Glutamatergic neuron (in vitro differentiated cells): ENCODE results near the gene BIRC6. TPM values are rescaled to one million over a fixed set of nuclear protein-coding genes. Genes with fewer than 3 reads are reported as not detected.
"Not testable (repeated sequence)": the region's sequence is repeated elsewhere in the genome, so short reads cannot be mapped to it uniquely, and the experiment has no call there.

Source experiments
- DNase-seq: peaks from one replicate; pipeline ENCODE4 v3.0.0; 2022
- H3K27ac Mint-ChIP-seq: one replicate; pipeline ENCODE4 v1.8.0; 2020; ENCODE audit warnings: mild to moderate bottlenecking, mixed read lengths, inconsistent platforms; ENCODE audit not compliant: unreplicated experiment
- H3K27me3 Mint-ChIP-seq: one replicate; pipeline ENCODE4 v1.8.0; 2020; ENCODE audit warnings: mild to moderate bottlenecking, moderate library complexity, mixed read lengths, inconsistent platforms; ENCODE audit not compliant: unreplicated experiment
- H3K36me3 Mint-ChIP-seq: one replicate; pipeline ENCODE4 v1.8.0; 2020; ENCODE audit warnings: mild to moderate bottlenecking, mixed read lengths, inconsistent platforms; ENCODE audit not compliant: unreplicated experiment
- H3K4me1 Mint-ChIP-seq: one replicate; pipeline ENCODE4 v1.8.0; 2020; ENCODE audit warnings: mild to moderate bottlenecking, low read depth, mixed read lengths, inconsistent platforms; ENCODE audit not compliant: unreplicated experiment
- H3K4me3 Mint-ChIP-seq: one replicate; pipeline ENCODE4 v1.8.0; 2020; ENCODE audit warnings: mild to moderate bottlenecking, mixed read lengths, inconsistent platforms; ENCODE audit not compliant: unreplicated experiment
- H3K9me3 Mint-ChIP-seq: one replicate; pipeline ENCODE4 v1.8.0; 2020; ENCODE audit warnings: mild to moderate bottlenecking, moderate library complexity, mixed read lengths, inconsistent platforms; ENCODE audit not compliant: unreplicated experiment
- total RNA-seq: library from RNA; stranded (reverse); fragmentation: NEBNext Ultra II Directional; extraction: Animal tissue kit (Norgen Biotek cat#: 25700); gene quantifications from one replicate; pipeline ENCODE4 v1.2.1, GENCODE V29; 2021; ENCODE audit not compliant: unreplicated experiment
- TF ChIP-seq, protein P1 (sequence below): fragments of 200-600 bp; sonication (generic); IDR thresholded peaks from one replicate; pipeline ENCODE4 v1.5.0; 2021; ENCODE audit not compliant: partially characterized antibody, unreplicated experiment

Gene BIRC6
- total RNA-seq, 1 donor from 2014 or later: 124 TPM

DNA sequence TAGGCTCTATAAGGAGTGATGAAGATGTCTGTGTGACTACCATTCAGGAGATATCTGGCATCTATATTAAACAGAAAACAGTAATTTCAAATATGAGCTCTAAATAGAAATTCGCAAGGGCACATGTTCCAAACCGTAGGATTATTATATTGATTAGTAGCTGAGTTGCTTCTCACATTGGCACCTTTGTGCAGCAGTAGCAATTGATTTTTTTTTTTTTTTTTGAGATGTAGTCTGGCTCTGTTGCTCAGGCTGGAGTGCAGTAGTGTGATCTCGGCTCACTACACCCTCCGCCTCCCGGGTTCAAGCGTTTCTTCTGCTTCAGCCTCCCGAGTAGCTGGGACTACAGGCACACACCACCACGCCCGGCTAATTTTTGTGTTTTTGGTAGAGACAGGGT lies 12.4 kb downstream of the BIRC6 start:
- TF ChIP-seq, protein P1, sequence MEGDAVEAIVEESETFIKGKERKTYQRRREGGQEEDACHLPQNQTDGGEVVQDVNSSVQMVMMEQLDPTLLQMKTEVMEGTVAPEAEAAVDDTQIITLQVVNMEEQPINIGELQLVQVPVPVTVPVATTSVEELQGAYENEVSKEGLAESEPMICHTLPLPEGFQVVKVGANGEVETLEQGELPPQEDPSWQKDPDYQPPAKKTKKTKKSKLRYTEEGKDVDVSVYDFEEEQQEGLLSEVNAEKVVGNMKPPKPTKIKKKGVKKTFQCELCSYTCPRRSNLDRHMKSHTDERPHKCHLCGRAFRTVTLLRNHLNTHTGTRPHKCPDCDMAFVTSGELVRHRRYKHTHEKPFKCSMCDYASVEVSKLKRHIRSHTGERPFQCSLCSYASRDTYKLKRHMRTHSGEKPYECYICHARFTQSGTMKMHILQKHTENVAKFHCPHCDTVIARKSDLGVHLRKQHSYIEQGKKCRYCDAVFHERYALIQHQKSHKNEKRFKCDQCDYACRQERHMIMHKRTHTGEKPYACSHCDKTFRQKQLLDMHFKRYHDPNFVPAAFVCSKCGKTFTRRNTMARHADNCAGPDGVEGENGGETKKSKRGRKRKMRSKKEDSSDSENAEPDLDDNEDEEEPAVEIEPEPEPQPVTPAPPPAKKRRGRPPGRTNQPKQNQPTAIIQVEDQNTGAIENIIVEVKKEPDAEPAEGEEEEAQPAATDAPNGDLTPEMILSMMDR: no peak
- Mint-ChIP-seq H3K4me3 (no peak overlapping the region), H3K27ac (no peak overlapping the region), H3K9me3 (no peaks in the 10 kb centered on the region), H3K4me1 (peaks cover 2% of the 10 kb centered on the region), H3K36me3 (no peaks in the 10 kb centered on the region), H3K27me3 (no peaks in the 10 kb centered on the region)
- DNase-seq: no peak

DNA sequence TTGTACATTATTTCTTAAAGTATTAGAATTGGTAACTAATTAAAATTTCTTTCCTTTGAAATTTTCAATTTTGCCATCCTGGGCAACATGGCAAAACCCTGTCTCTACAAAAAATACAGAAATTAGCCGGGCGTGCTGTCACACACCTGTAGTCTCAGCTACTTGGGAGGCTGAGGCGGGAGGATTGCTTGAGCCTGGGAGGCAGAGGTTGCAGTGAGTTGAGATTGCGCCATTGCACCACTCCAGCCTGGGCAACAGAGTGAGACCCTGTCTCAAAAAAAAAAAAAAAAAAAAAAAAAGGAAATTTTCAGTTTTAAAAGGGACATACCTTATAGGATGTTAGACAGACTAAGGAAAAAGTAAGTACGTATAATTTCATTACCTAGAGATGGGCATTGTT lies 14.1 kb downstream of the BIRC6 start:
- H3K4me3 Mint-ChIP-seq, H3K27me3 Mint-ChIP-seq, H3K36me3 Mint-ChIP-seq, H3K4me1 Mint-ChIP-seq, H3K9me3 Mint-ChIP-seq, DNase-seq, H3K27ac Mint-ChIP-seq: not testable (repeated sequence)

DNA sequence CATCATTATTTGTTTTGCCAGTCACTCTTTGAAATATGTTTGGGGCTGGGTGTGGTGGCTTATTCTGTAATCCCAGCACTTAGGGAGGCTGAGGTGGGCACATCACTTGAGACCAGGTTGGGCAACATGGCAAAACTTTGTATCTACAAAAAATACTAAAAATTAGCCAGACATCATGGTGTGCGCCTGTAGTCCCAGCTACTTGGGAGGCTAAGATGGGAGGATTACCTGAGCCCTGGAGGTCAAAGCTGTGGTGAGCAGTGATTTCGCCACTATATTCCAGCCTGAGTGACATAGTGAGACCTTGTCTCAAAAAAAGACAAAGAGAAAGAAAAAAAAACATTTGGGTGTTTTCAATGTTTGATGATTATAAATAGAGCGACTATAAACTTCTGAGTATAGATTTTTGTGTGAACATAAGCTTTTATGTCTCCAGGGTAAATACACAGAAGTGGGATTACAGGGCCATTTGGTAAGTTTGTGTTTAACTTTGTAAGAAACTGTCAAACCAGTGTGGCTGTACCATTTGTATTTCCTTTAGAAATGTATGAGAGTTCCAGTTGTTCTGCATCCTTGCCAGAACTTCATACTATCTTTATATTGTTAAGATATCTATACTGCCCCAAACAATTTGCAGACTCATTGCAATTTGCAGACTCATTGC lies 15.8 kb downstream of the BIRC6 start:
- Mint-ChIP-seq H3K36me3 (no peaks in the 10 kb centered on the region), H3K4me3 (no peak overlapping the region)
- TF ChIP-seq, protein P1: no peak

DNA sequence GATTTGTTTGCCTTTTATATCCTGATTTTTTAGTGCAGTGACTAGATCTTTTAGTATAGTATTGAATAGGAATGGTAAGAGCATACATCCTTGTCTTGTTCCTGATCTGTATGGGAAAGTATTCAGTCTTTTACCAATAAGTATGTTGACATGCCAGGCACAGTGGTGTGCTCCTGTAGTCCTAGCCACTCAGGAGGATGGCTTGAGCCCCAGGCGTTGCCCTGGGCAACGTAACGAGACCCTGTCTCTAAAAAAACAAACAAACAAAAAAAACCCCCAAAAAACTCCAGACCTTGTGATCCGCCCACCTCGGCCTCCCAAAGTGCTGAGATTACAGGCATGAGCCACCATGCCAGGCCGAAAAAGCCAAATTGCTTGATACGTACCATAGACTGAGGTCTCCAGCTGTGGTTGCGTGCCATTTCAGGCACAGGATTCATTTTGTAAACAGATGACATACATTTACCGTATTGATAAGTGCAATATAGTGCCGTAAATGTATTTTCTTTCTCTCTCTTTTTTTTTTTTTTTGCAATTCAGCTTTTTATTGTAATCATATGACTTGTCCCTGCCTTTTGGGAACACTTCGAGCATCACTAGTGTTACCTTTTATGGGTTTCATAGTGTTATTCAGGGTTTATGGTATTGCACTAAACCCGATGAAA lies 18.5 kb downstream of the BIRC6 start:
- no peak overlapping the region for H3K4me3 Mint-ChIP-seq
- no peak for DNase-seq
- H3K36me3 Mint-ChIP-seq: no peaks in the 10 kb centered on the region
- H3K27ac Mint-ChIP-seq: no peak overlapping the region
- peaks cover 1% of the 10 kb centered on the region for H3K4me1 Mint-ChIP-seq
- TF ChIP-seq, protein P1: no peak
- peaks cover 2% of the 10 kb centered on the region for H3K27me3 Mint-ChIP-seq
- H3K9me3 Mint-ChIP-seq: peaks cover 4% of the 10 kb centered on the region

More for the DNA sequence above, 15.8 kb downstream of the BIRC6 start:
- Mint-ChIP-seq H3K27ac (no peak overlapping the region), H3K27me3 (peaks cover 2% of the 10 kb centered on the region), H3K4me1 (peaks cover 1% of the 10 kb centered on the region), H3K9me3 (peaks cover 4% of the 10 kb centered on the region)
- no peak for DNase-seq

DNA sequence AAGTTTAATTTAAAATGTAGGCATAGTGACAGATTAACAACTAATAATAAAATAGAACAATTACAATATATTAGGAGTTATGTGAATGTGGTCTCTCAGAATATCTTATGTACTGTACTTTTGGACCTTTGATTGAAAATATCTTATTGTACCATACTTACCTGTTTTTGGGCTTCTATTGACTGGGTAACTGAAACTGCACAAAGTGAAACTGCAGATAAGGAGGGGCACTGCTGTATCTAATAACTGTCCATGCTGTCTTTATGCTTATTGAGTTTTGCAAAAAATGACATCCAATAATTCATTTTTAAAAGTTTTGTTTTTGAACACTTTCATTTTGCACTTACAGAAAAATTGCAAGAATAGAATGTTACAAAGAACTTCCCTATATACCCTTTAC lies 19.9 kb downstream of the BIRC6 start:
- Mint-ChIP-seq H3K27ac (no peak overlapping the region), H3K36me3 (no peaks in the 10 kb centered on the region), H3K4me3 (no peak overlapping the region), H3K4me1 (peaks cover 1% of the 10 kb centered on the region), H3K9me3 (peaks cover 4% of the 10 kb centered on the region), H3K27me3 (peaks cover 4% of the 10 kb centered on the region)
- DNase-seq: no peak
- TF ChIP-seq, protein P1: no peak
